OCI-LY3 (cell line): ENCODE data around the gene ZNF444.

Experiments used
- H2AFZ ChIP-seq: fragments of 200-600, 300-600 bp; shearing (Covaris generic); 2 replicates; pipeline ENCODE4 v1.6.0; 2014; ENCODE audit warnings: antibody characterized with exemption, low read depth, low read length
- H3K27ac ChIP-seq: fragments of 200-600, 300-600 bp; sonication (generic); 2 replicates; pipeline ENCODE4 v1.5.1; 2014; ENCODE audit warnings: mild to moderate bottlenecking, low read length, moderate library complexity, mixed read lengths
- H3K27me3 ChIP-seq: fragments of 200-600, 300-600 bp; sonication (generic); 2 replicates; pipeline ENCODE4 v1.6.1; 2014; ENCODE audit warnings: low read depth, low read length, mixed read lengths
- H3K36me3 ChIP-seq: fragments of 200-600, 300-600 bp; sonication (generic); replicated peaks from 2 replicates; pipeline ENCODE3; 2014; ENCODE audit warnings: low read depth, low read length, mixed read lengths
- H3K4me1 ChIP-seq: fragments of 300-600, 200-600 bp; sonication (generic); 2 replicates; pipeline ENCODE4 v1.6.1; 2014; ENCODE audit warnings: low read length, mixed read lengths
- H3K4me2 ChIP-seq: fragments of 200-600, 300-600 bp; sonication (generic); 2 replicates; pipeline ENCODE4 v1.6.1; 2014; ENCODE audit warnings: low read length, mixed read lengths
- H3K4me3 ChIP-seq: fragments of 300-600, 200-600 bp; sonication (generic); 2 replicates; pipeline ENCODE4 v1.5.1; 2014; ENCODE audit warnings: antibody characterized with exemption, mild to moderate bottlenecking, low read length, moderate library complexity
- H3K79me2 ChIP-seq: fragments of 300-600, 200-600 bp; shearing (Covaris generic); 2 replicates; pipeline ENCODE4 v1.6.1; 2014; ENCODE audit warnings: mild to moderate bottlenecking, low read length, mixed read lengths
- H3K9ac ChIP-seq: fragments of 300-600, 200-600 bp; shearing (Covaris generic); 2 replicates; pipeline ENCODE4 v1.6.0; 2014; ENCODE audit warnings: mild to moderate bottlenecking, low read length, moderate library complexity
- H3K9me3 ChIP-seq: fragments of 200-600, 300-600 bp; shearing (Covaris generic); 2 replicates; pipeline ENCODE4 v1.6.1; 2014; ENCODE audit warnings: low read length, mixed read lengths; ENCODE audit not compliant: insufficient read depth
- H4K20me1 ChIP-seq: fragments of 200-600, 300-600 bp; sonication (generic); 2 replicates; pipeline ENCODE4 v1.6.1; 2016; ENCODE audit warnings: low read length, mixed read lengths; ENCODE audit not compliant: insufficient read depth
- CTCF ChIP-seq: fragments of 200-600, 300-600 bp; sonication (generic); IDR thresholded peaks from 2 replicates; pipeline ENCODE4 v1.5.1; 2014; ENCODE audit warnings: antibody characterized with exemption, low read length, low read depth
- EZH2phosphoT487 ChIP-seq: fragments of 200-600 bp; shearing (Covaris generic); IDR thresholded peaks from 2 replicates; pipeline ENCODE4 v1.6.1; 2018; ENCODE audit warnings: antibody characterized with exemption, mixed run types, low read depth

Gene ZNF444

GRCh38 chr19:56149656-56150038 lies 8.6 kb downstream of the ZNF444 start:
- Histone ChIP-seq H2AFZ (no peak overlapping the region), H3K4me2 (no peak overlapping the region), H3K27me3 (no peaks in the 10 kb centered on the region), H3K9me3 (no peaks in the 10 kb centered on the region), H3K36me3 (peaks cover 26% of the 10 kb centered on the region), H3K27ac (no peak overlapping the region), H3K4me3 (no peak overlapping the region), H3K4me1 (no peaks in the 10 kb centered on the region), H3K9ac (no peak overlapping the region), H4K20me1 (peaks cover 18% of the 10 kb centered on the region; the same call in 1 of the 2 replicates), H3K79me2 (peaks cover 45% of the 10 kb centered on the region)
- TF ChIP-seq CTCF = no peak
- no peak for TF ChIP-seq EZH2phosphoT487

GRCh38 chr19:56150358-56150757 lies 9.3 kb downstream of the ZNF444 start:
- Histone ChIP-seq H3K9ac (no peak overlapping the region), H3K9me3 (no peaks in the 10 kb centered on the region), H3K27ac (no peak overlapping the region), H4K20me1 (peaks cover 18% of the 10 kb centered on the region; the same call in 1 of the 2 replicates), H3K4me2 (no peak overlapping the region), H3K4me1 (no peaks in the 10 kb centered on the region), H3K79me2 (peaks cover 38% of the 10 kb centered on the region), H3K4me3 (no peak overlapping the region), H3K27me3 (no peaks in the 10 kb centered on the region), H2AFZ (no peak overlapping the region), H3K36me3 (peaks cover 30% of the 10 kb centered on the region)
- TF ChIP-seq CTCF (no peak), EZH2phosphoT487 (no peak)

- Histone ChIP-seq H3K4me2 (no peak overlapping the region), H4K20me1 (peaks cover 18% of the 10 kb centered on the region; the same call in 1 of the 2 replicates), H3K27ac (no peak overlapping the region)
Observed at GRCh38 chr19:56152644-56153043, 11.6 kb downstream of the ZNF444 start.

GRCh38 chr19:56153507-56153906 lies 12.4 kb downstream of the ZNF444 start:
- Histone ChIP-seq H3K27ac (no peak overlapping the region), H3K27me3 (no peaks in the 10 kb centered on the region), H4K20me1 (peaks cover 18% of the 10 kb centered on the region; the same call in 1 of the 2 replicates), H3K4me1 (no peaks in the 10 kb centered on the region), H3K79me2 (peaks cover 30% of the 10 kb centered on the region), H3K9me3 (no peaks in the 10 kb centered on the region), H3K36me3 (peaks cover 47% of the 10 kb centered on the region), H3K4me3 (no peak overlapping the region), H3K9ac (no peak overlapping the region), H3K4me2 (no peak overlapping the region), H2AFZ (no peak overlapping the region)
- TF ChIP-seq EZH2phosphoT487 (no peak), CTCF (no peak)

More at GRCh38 chr19:56152644-56153043, 11.6 kb downstream of the ZNF444 start:
- no peaks in the 10 kb centered on the region for H3K27me3 ChIP-seq
- TF ChIP-seq CTCF (no peak), EZH2phosphoT487 (no peak)
- H3K9ac ChIP-seq = no peak overlapping the region
- H2AFZ ChIP-seq = no peak overlapping the region
- no peaks in the 10 kb centered on the region for H3K9me3 ChIP-seq
- peaks cover 46% of the 10 kb centered on the region for H3K36me3 ChIP-seq
- peaks cover 30% of the 10 kb centered on the region for H3K79me2 ChIP-seq
- no peaks in the 10 kb centered on the region for H3K4me1 ChIP-seq
- H3K4me3 ChIP-seq = no peak overlapping the region
